Adipose tissue (tissue), 3 donors: ENCODE results near the gene G3BP2. TPM values are rescaled to one million over a fixed set of nuclear protein-coding genes. Genes with fewer than 3 reads are reported as not detected.
"Not testable (repeated sequence)": the region's sequence is repeated elsewhere in the genome, so short reads cannot be mapped to it uniquely, and the experiment has no call there.

Source experiments
- H3K27ac ChIP-seq: one replicate; pipeline ENCODE4 v1.5.1; 2013; ENCODE audit warnings: low read depth, low read length
- whole genome bisulfite sequencing, 3 donors: extraction: QIAGEN DNeasy Blood & Tissue Kit; methylation state at CpG; one replicate each; pipeline ENCODE4 v1.1.7; 2013; 5-methylcytosine and 5-hydroxymethylcytosine counted together
- polyA plus RNA-seq, 3 donors: library from polyadenylated mRNA; stranded (reverse); fragments of 200-250 nt; gene quantifications; one replicate each; pipeline ENCODE4 v1.2.3, GENCODE V29; 2013
- donor health status: healthy with polysubstance abuse.
- donor health status: Bipolar disorder and iron deficiency.
- donor health status: healthy.

G3BP2 gene
- polyA plus RNA-seq, 3 donors: 21.0 to 36.4 (median 29.0) TPM

GRCh38 chr4:75687125-75687524, 13.9 kb upstream of the G3BP2 start:
- 91 to 100% (median 97%) methylated on average over 1 of the region's 1 CpG for WGBS, 3 donors
- not testable (repeated sequence) for H3K27ac ChIP-seq

- 48 to 88% (median 82%) methylated on average over 3 of the region's 3 CpGs for WGBS, 3 donors
- H3K27ac ChIP-seq: no peak overlapping the region
Observed at GRCh38 chr4:75686346-75686745, 13.1 kb upstream of the G3BP2 start.

GRCh38 chr4:75685546-75686189, 12.5 kb upstream of the G3BP2 start:
- no peak overlapping the region for H3K27ac ChIP-seq
- WGBS, 3 donors: 74 to 86% (median 76%) methylated on average over 2 of the region's 2 CpGs

- H3K27ac ChIP-seq: no peak overlapping the region
- 96 to 98% (median 98%) methylated on average over 6 of the region's 6 CpGs for WGBS, 3 donors
Observed at GRCh38 chr4:75683482-75684155, 10.4 kb upstream of the G3BP2 start.

- WGBS, 3 donors: 78 to 94% (median 91%) methylated on average over 3 of the region's 3 CpGs
- no peak overlapping the region for H3K27ac ChIP-seq
Observed at GRCh38 chr4:75679876-75680575, 6.8 kb upstream of the G3BP2 start.

- no peak overlapping the region for H3K27ac ChIP-seq
Observed at GRCh38 chr4:75678965-75679364, 5.8 kb upstream of the G3BP2 start.

- no peak overlapping the region for H3K27ac ChIP-seq
Observed at GRCh38 chr4:75678473-75678872, 5.3 kb upstream of the G3BP2 start.

GRCh38 chr4:75675004-75675531, 1.9 kb upstream of the G3BP2 start:
- WGBS, 3 donors: 94 to 96% (median 94%) methylated on average over 11 of the region's 11 CpGs
- no peak overlapping the region for H3K27ac ChIP-seq

- peak overlapping the region; percentile 5 for H3K27ac ChIP-seq
- 26 to 41% (median 35%) methylated on average over 5 of the region's 5 CpGs for WGBS, 3 donors
Observed at GRCh38 chr4:75673959-75674328, 733 bp upstream of the G3BP2 start.

GRCh38 chr4:75672461-75673026, 667 bp downstream of the G3BP2 start:
- peak overlapping the region; percentile 87 for H3K27ac ChIP-seq
- WGBS, 3 donors: 0 to 1% (median 0%) methylated on average over 44 of the region's 44 CpGs

GRCh38 chr4:75671802-75672421, 1.3 kb downstream of the G3BP2 start:
- 9 to 14% (median 12%) methylated on average over 10 of the region's 10 CpGs for WGBS, 3 donors
- no peak overlapping the region for H3K27ac ChIP-seq

- no peak overlapping the region for H3K27ac ChIP-seq
Observed at GRCh38 chr4:75668596-75668995, 4.6 kb downstream of the G3BP2 start.

- 72 to 89% (median 84%) methylated on average over 7 of the region's 7 CpGs for WGBS, 3 donors
- H3K27ac ChIP-seq: not testable (repeated sequence)
Observed at GRCh38 chr4:75667636-75668035, 5.6 kb downstream of the G3BP2 start.

- WGBS, 3 donors: 70 to 83% (median 72%) methylated on average over 4 of the region's 4 CpGs
- no peak overlapping the region for H3K27ac ChIP-seq
Observed at GRCh38 chr4:75666299-75666698, 6.9 kb downstream of the G3BP2 start.

- 93 to 98% (median 97%) methylated on average over 3 of the region's 3 CpGs for WGBS, 3 donors
Observed at GRCh38 chr4:75664604-75665003, 8.6 kb downstream of the G3BP2 start.

GRCh38 chr4:75662626-75663025, 10.6 kb downstream of the G3BP2 start:
- H3K27ac ChIP-seq: no peak overlapping the region
- 78 to 90% (median 88%) methylated on average over 2 of the region's 2 CpGs for WGBS, 3 donors

More at GRCh38 chr4:75664604-75665003, 8.6 kb downstream of the G3BP2 start:
- not testable (repeated sequence) for H3K27ac ChIP-seq

GRCh38 chr4:75660491-75660890, 12.7 kb downstream of the G3BP2 start:
- 67 to 97% (median 91%) methylated on average over 2 of the region's 2 CpGs for WGBS, 3 donors
- H3K27ac ChIP-seq: no peak overlapping the region

GRCh38 chr4:75659512-75660031, 13.6 kb downstream of the G3BP2 start:
- H3K27ac ChIP-seq: no peak overlapping the region
- 72 to 89% (median 84%) methylated on average over 1 of the region's 1 CpG for WGBS, 3 donors

GRCh38 chr4:75658876-75659275, 14.3 kb downstream of the G3BP2 start:
- H3K27ac ChIP-seq: no peak overlapping the region
- WGBS, 3 donors: 72 to 84% (median 78%) methylated on average over 4 of the region's 4 CpGs
